Upper lobe of left lung (tissue), 4 donors: Measurements from ENCODE around the gene C1GALT1C1L.

Experiments
- CTCF ChIP-seq, 6 experiments: fragments of 450-650 bp in 4 of 6; fragments of 200-600 bp in 2 of 6; sonication (generic) in 2 of 6; IDR thresholded peaks; one replicate each; pipeline ENCODE4 v1.5.1; 2016 to 2019; ENCODE audit warnings: antibody characterized with exemption in 6 of 6
- EP300 ChIP-seq, 4 donors: sonication (generic); formaldehyde crosslinking; IDR thresholded peaks; one replicate each; pipeline ENCODE4 v1.5.1; 2017; ENCODE audit warnings: antibody characterized with exemption in 4 of 4, control low read depth in 2 of 4
- POLR2A ChIP-seq, 4 donors: fragments of 450-650 bp; IDR thresholded peaks; one replicate each; pipeline ENCODE4 v1.5.1; 2016 to 2017; ENCODE audit warnings: antibody characterized with exemption in 4 of 4, mild to moderate bottlenecking in 2 of 4
- POLR2AphosphoS5 ChIP-seq, 2 donors: sonication (generic); formaldehyde crosslinking; IDR thresholded peaks; one replicate each; pipeline ENCODE4 v1.5.1; 2017; ENCODE audit warnings: antibody characterized with exemption in 2 of 2

GRCh38 chr2:43725711-43726246 is 49.5 kb upstream of the C1GALT1C1L start:
- TF ChIP-seq CTCF (IDR thresholded peaks at IDR 0.05): no peak
- no peak for TF ChIP-seq POLR2A (IDR thresholded peaks at IDR 0.05)
- no peak for TF ChIP-seq POLR2AphosphoS5 (IDR thresholded peaks at IDR 0.05)
- no peak for TF ChIP-seq EP300 (IDR thresholded peaks at IDR 0.05)
